Skin of body (tissue), 2 donors: ENCODE measurements around the gene WDR1. TPM values are rescaled to one million over a fixed set of nuclear protein-coding genes. Genes with fewer than 3 reads are reported as not detected.

Source experiments
- DNase-seq: peaks from one replicate; lab custom pipeline; 2025; lab: John Stamatoyannopoulos, UW
- total RNA-seq: library from RNA; depleted of rRNA; stranded (reverse); fragments of >200 nt; gene quantifications from one replicate; pipeline ENCODE4 v1.2.3, GENCODE V29; 2014

The WDR1 gene
- total RNA-seq, 1 donor from 2014 or later: 90.7 TPM

GRCh38 chr4:10074076-10074766, 42.4 kb downstream of the WDR1 start:
- DNase-seq: no peak

- no peak for DNase-seq
Observed at GRCh38 chr4:10072420-10073017, 44.1 kb downstream of the WDR1 start.

- no peak for DNase-seq
Observed at GRCh38 chr4:10069075-10069642, 47.4 kb downstream of the WDR1 start.

- no peak for DNase-seq
Observed at GRCh38 chr4:10066670-10067651, 49.6 kb downstream of the WDR1 start.

- DNase-seq: no peak
Observed at GRCh38 chr4:10066206-10066605, 50.4 kb downstream of the WDR1 start.

GRCh38 chr4:10063544-10064300, 52.9 kb downstream of the WDR1 start:
- peak; percentile 10 for DNase-seq

- no peak for DNase-seq
Observed at GRCh38 chr4:10061650-10062415, 54.8 kb downstream of the WDR1 start.

GRCh38 chr4:10058371-10058770, 58.2 kb downstream of the WDR1 start:
- no peak for DNase-seq

- DNase-seq: no peak
Observed at GRCh38 chr4:10057023-10057395, 59.6 kb downstream of the WDR1 start.

GRCh38 chr4:10056334-10057022, 60.1 kb downstream of the WDR1 start:
- no peak for DNase-seq

GRCh38 chr4:10055871-10056270, 60.7 kb downstream of the WDR1 start:
- no peak for DNase-seq

GRCh38 chr4:10054571-10055041, 62.0 kb downstream of the WDR1 start:
- DNase-seq: no peak

GRCh38 chr4:10053635-10054453, 62.8 kb downstream of the WDR1 start:
- no peak for DNase-seq

GRCh38 chr4:10051517-10052135, 65.0 kb downstream of the WDR1 start:
- DNase-seq: no peak

- DNase-seq: no peak
Observed at GRCh38 chr4:10050721-10051120, 65.9 kb downstream of the WDR1 start.

- DNase-seq: no peak
Observed at GRCh38 chr4:10050261-10050661, 66.3 kb downstream of the WDR1 start.

GRCh38 chr4:10048941-10049697, 67.5 kb downstream of the WDR1 start:
- no peak for DNase-seq
